NOMO-1 treated with dmso at 0.1 percent for 144 hours (cell line): ENCODE data around the gene JAKMIP3.

Source experiments
- DNase-seq: peaks from one replicate; lab custom pipeline; 2025; ENCODE audit not compliant: unreplicated experiment; lab: John Stamatoyannopoulos, UW

JAKMIP3 gene

DNA sequence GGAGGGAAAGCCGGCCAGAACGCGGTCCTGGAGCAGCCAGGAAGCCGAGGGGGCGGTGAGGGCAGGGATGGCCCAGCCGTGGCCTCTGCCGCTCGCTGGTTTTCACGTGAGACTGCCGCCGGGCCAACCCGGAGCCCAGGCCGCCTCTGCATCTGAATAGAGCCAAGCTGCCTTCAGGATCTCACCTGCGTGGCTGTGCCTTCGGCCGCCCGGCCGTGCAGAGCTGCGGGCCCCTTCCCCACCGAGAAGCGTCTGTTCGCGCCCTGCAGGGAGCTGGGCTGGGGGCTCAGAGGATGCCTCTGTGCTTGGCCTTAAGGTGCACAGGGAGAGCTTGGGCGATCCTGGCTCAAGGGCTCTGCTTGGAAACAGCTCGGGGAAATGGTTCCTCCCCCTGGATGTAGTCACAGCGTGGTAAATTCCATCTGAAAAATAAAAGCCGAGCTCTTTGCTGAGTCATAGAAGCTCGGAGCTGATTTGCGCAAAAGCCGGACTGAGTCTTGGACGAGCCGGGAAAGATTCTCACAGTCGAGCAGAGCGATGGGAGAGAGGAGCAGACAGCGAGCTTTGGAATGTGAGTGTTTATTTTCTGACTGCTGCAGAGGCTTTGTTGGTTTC, at the start of gene JAKMIP3:
TSS of gene JAKMIP3 (plus strand) at position 456 of the 615 bp plus-strand sequence. CDS start 38,863 bp downstream, outside the sequence.
- no peak for DNase-seq

DNA sequence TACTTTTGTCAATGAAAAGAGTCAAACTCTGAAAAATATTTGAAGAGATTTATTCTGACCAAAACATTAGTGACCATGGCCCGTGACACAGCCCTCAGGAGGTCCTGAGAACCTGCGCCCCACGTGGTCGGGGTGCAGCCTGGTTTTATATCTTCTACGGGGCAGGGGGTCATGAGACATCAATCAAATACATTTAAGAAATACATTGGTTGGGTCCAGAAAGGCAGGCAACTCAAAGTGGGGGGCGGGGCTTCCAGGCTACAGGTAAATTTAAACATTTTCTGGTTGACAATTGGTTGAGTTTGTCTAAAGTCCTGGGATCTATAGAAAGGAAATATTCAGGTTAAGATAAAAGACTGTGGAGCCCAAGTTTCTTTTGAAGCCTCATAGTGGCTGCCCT, 49.2 kb upstream of the JAKMIP3 start:
- DNase-seq: no peak

DNA sequence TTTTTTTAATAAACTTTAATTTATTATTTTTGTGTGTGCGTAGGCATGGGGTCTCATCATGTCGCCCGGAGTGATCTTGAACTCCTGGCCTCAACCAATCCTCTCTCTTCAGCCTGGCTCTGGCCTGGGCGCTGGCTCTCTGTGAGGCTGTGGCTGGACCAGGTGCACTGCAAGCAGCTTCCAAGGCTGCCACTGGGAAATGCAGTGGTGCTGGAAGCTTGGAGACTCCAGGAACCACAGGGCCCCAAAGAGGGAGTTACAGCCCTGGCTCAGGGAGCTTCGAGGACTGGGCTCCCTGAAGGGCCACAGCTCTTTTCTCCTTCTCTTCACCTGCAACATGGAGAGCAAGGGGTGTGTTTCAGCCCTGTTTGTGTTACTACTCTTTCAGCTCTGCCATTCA, 47.3 kb upstream of the JAKMIP3 start:
- no peak for DNase-seq

DNA sequence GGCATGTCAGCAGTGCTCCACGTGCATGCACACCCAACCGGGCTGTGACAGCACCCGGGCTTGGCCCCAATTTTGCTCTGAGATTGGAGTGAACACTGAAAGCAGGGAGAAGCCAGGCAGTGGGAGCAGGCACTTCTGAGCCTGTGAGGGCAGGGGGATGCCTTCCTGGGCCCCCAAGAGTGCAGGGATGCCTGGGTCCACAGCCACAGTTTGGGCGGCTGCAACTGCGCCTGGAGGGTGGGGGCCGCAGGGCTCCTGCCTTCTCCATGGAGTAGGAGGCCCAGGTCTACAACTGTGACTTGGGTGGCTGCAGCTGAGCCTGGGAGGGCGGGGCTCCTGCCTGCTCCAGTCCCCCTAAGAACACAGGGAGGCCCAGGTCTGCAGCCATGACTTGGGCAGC, 46.4 kb upstream of the JAKMIP3 start:
- no peak for DNase-seq

DNA sequence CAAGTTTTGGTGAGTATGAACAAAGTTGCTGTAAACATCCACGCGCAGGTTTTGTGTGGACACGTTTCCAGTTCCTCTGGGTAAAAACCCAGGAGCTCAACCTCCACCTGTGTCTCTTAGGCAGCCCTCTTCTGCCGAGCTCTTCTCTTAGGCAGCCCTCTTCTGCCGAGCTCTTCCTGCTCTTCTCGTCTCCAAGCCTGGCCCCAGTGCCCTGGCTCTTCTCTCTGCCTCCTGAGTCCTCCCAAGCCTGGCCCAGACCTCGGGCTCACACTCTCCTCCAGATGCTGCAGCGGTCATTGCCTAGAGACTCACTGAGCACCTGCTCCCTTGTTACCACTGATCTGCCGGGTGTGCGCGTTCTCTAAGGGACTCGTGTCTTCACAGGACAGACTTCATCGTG, 45.3 kb upstream of the JAKMIP3 start:
- DNase-seq: no peak

DNA sequence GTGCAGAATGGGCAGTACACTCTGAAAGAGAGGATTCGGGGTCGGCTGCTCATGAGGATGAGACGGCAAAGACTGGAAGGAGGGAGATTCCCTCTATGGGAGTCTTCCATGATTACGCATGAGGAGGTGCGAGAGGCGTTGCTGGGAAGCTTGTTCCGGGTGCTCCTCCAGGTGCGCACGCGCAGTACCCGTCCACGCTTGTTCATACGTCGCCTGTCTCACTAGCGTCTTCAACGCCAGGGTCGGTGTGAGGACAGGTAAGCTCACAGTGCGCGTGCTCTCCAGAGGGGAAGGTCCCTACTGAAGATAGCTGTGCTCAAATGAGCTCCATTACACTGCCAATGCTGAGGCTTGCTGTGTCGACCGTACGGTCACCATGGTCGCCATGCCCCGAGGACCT, 44.7 kb upstream of the JAKMIP3 start:
- DNase-seq: no peak

DNA sequence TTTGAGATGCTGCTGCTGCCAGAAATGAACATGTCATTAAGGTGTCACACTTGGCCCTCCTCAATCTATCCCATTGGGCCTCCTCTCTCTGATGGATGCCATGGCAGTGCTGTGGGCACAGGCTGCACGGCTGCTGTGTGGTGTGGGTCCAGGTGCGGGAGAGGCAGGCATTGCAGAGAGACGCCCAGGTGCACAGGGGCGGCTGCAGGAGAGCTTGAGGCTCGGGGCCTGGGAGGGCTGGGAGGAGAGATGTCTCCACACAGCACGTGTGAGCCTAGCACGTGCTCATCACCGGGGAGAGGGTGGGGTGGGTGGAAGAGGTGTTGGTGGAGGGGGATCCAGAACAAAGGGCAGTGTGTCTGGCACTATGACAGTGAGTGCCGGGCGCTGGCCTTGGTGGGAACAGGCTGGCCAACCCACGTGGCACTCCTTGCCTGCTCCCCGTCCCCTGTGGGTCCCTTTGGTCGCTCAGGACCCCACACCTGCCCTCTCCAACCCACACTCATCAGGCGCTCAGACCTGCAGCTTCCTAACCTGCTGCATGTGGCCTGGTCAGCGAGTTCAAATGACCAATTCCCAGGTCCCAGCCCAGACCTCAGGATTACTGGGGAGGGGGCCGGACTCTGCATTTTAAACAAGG, 44.1 kb upstream of the JAKMIP3 start:
- DNase-seq: no peak

DNA sequence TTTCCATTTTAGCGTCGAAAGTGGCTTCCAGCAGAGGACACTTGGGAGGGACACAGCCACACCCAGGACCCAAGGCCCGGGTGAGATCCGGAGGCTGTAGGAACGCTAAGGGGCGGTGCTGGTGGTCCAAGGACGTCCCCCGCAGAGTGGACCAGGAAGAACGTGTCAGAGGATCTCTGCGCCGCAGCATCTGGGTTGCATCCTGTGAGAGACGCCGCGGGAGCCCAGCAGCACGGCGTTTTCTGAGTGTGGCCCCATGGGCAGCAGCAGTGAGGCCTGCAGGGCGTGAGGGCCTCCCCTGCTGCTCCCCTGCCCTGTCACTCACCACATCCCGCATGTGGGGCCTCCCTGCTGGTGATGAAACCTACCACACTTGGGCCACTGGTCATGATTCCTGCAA, 43.5 kb upstream of the JAKMIP3 start:
- no peak for DNase-seq

DNA sequence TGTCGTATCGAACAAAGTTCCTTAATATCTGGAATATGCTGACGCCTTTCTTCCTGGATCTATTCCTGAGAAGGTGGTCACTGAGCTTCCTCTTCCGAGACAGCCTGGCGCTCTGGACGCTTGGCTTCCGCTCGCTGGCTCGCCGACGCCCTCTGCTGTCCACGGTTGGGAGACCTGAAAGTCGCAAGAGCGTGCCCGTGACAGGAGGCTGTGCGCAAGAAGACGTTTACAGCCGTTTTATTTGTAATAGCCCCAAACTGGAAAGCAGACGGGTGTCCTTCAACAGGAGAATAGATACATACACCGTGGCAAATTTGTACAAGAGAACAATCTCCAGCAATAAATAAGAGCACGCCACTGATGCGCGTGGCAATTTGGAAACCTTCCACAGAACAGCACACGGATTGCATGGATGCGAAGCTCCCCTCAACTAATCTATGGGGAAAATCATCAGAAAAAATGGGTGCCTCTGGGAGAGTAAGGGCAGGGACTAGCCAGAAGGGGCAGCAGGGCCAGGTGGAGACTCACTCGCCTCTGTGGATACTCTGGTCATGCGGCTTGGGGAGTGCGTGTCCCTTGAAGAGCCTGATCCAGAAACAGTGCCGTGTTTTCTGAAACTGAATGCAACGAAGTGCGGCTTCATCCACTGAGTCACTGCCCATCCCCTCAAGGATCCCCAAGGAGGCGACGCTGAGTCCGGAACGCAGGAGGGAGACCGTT, 42.5 kb upstream of the JAKMIP3 start:
- DNase-seq: peak; percentile 85

DNA sequence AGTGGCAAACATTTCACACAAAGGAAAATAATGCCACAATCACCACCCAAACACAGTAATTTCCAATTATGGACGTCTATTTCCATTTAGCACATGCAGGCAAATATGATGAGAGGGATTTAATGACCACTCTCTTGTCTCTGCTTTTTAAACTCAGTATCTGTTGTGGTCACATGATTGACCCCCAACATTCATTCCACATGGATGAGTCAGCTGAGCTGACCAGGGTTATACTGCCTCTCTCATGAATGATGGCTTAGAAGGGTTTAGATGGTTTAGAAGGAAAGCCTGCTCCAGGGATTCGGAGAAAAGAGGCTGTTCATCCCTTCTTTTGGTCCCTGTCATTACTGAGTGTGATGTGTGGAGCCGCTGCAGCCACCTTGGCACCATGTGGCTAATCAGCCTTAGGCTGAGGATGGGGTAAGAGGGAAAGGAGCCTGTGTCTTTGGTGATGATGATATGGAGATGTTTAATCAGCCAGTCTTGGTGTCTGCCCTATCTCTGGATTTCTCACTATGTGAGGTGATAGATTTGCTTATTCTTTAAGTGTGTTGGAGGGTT, 38.2 kb upstream of the JAKMIP3 start:
- DNase-seq: no peak

DNA sequence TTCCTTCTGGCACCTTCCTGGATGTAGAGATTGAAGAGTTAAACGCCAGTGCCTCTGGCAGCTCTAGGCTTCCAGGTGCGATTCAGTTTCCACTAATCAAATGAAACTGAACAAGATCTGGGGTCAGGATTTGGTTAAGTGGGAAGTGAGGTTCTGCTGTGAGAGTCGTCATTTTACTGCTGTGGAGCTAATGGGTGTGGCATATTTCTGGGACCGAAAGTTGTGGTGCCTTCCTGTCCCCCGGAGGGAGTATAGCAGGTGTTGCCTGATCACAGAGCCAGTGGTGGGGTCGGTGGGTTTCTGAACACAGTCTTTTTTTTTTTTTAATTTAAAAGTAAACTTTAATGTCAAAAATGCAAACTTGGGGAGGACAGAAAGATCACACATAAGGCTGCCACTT, 37.0 kb upstream of the JAKMIP3 start:
- DNase-seq: no peak

DNA sequence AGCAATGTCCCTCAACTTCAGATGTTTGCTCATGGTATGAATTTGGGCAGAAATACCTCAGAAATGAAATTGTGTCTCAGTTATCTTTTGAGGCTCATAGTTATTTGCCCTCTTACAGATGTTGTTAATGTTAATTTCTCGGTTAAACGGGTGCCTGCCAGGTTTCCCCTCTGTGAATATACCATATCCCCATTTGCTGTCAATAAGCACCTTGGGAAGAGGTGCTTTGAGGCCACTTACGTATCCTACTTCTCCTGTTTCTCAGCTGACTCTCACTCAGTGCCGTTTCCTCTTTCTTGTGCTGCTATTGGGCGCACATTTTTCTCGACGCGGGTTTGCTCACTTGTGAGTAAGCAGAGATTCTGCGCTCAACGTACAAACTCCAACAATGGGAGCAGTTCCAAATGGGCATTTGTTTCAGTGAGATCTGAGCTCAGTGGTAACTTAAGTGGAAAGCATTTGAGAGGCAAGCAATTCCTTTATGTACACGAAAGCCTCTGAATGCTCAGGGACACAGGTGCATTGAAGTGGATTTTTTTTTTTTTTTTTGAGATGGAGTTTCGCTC, 34.8 kb upstream of the JAKMIP3 start:
- DNase-seq: no peak

DNA sequence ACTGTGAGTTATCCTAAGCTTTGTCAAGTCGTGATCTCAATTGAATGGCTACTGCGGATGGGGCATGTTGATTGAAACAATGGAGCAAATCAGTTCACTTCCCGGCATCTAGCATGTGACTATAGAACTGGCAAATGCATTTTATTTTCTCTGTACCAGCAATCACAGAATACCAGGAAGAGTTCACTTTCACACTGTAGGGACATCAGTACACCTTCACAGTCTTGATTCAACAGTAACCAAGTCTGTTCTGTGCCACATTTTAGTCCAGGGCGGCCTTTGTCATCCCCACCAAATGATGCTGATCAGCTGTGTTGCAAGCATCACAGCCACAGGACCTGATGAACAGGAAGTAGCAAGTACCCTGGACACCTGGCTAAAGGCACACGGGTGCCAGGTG, 32.1 kb upstream of the JAKMIP3 start:
- DNase-seq: no peak

DNA sequence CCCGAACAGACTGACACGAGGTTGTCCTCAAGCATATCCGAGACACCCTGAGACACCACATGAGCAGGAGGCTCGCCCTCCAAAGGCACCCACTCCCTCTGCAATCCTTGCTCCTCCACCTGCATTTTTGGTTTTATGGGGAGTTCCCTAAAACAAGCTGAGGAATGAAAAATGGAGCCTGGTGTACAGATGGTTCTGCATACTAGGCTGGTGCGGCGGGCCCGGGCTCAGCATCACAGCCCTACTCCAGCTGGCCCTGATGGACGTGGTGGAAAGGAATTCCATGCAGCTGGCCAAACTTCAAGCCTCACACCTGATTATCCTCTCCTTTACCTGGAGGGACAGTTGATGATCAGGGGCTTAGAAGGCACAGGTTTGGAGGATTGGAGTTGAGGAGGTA, 30.3 kb upstream of the JAKMIP3 start:
- no peak for DNase-seq

DNA sequence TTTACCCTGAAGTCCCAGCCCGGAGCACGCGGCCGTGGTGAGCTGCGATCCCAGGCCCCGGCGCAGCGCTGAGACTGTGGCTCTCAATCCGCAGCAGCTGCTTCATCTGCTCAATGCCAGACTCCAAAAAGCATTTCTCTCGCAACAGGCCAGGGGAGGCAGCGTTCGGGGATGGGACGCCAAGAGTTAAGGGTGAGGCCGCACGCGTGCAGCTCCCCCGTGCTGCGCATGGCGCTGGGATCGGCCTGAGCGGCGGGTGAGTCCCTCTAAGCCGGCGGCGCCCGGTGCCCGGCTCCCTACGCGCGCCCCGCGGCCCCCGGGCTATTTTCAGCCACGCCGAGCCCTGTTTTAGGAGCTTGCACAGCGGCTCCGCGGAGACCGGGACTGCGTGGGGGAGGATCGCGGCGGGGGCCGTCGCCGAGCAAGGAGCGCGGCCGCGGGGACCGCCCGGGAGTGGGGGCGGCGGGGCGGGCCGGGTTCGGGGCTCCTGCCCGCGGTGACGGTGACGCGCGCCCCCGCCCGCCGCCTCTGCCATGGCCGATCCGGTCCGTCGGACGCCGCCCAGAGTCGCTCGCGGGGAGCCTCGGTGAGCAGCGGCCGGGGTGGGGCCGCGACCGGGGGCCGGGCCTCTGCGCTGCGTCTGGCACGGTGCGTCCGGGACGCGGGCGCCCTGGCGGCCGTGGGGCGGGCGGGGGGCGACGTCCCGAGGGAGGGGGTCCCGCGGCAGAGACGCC, 29.4 kb upstream of the JAKMIP3 start:
- no peak for DNase-seq

DNA sequence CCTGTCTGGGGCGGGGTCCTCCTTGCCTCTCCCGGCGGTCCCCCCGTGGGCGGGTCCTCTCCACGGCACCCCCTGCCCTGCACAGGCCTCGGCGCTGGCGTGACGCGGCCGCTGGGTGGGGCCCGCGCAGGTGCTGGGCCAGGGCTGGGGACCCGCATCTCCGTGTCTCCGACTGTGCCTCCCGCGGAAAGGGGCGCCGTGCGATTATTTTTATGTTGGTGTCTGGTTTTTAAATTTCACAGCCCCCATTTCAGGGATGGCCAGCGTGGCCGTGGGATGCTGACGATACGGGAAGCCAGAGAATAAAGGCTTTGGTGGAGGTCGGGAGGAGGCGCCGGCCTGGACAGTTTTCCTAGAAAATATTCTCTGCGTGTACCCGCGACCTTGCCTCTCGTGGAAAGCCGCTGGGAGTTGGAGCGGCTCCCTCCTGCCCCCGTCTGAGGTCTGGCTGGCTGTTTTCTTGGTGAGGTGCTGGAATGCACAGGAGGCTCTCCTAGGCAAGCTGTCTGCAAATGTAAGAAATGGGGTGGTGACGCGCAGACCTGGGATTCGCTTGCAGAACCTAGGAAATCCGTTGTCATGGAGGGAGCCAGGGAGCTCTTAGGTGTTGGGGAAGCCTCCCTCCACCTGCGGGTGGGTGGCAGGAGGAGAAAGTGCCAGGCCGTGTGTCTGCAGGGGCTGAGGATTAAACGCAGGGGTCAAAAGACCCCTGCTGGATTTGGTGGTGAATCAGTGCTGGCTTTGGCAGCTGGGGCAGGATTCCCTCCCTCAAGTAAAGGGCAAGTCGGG, 28.7 kb upstream of the JAKMIP3 start:
- no peak for DNase-seq

DNA sequence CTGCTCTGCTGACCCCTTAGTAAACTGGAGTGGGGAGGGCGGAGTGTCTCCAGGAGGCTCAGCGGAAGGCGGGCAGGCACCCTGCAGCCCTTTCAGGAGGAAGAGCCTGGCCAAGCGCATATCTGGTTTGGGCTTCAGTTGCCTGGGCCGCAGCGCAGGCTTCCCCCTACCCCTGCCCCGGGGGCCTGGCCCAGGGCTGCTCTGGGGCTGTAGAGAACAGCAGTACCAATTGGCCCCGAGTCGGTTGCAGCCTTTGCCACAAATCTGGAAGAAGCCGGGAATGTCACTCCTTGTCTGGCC, 28.1 kb upstream of the JAKMIP3 start:
- DNase-seq: no peak

DNA sequence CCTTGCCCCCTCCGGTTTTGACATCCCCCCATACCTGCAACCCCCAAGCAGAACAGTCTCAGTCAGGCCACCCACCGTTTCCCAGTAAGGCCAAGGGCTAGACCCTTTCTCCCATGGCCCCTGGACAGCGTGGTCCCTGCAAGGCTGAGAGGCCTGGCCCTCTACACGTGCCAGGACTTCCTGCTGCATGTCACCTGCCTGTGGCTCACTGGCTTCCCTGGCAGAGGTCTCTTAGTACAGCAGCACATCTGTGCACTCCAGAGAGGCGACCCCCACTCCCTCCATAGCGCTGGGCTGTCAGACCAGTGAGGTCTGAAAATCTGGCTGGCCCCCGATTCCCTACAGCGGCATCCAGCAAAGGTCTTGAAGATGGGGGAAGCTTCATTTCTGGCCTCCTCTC, 26.4 kb upstream of the JAKMIP3 start:
- DNase-seq: no peak

DNA sequence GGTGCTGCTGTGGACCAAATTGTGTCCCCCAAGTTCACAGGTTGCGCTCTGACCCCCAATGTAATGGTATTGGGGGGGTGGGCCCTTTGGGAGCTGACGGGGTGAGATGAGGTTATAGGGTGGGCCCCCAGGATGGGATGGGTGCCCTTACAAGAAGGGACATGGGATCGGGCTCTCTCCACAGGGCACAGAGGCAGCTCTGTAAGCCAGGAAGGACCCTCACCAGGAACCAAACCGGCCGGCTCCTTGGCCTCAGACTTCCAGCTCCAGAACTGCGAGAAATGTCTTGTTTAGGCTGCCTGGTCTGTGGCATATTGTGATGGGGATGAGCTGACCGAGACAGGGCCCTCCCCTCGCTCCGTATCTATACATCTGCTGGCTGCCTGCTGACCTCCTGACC, 25.7 kb upstream of the JAKMIP3 start:
- DNase-seq: no peak

DNA sequence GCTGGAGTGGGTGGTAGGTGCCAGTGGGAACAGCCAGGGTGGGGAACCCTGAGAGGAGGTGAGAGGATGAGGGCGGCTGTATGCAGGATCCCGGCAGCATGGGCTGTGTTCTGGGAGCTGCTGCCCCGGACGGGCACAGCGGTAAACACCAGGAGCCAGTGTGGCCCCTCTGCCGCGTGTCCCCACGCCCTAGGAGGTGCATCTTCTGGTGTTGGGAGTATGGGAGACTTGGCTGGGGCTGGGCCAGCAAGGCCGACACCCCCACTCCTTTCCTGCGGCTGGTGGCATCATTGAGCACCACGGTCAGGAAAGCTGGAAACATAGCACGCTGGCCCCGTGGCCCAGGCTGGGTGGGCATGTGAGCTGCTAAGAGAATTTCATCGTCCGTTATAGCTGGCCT, 24.4 kb upstream of the JAKMIP3 start:
- no peak for DNase-seq
